Mesodermal cell (in vitro differentiated cells): Measurements from ENCODE around the gene PYDC2.

Experiments
- H3K27ac ChIP-seq: 2 replicates; pipeline ENCODE4 v1.7.0; 2013; ENCODE audit warnings: mild to moderate bottlenecking, low read depth, low read length, moderate library complexity; ENCODE audit not compliant: severe bottlenecking
- H3K36me3 ChIP-seq: 2 replicates; pipeline ENCODE4 v1.7.1; 2013; ENCODE audit warnings: mild to moderate bottlenecking, low read length, moderate library complexity; ENCODE audit not compliant: control insufficient read depth, insufficient read depth
- H3K4me1 ChIP-seq: one replicate; pipeline ENCODE4 v1.7.1; 2013; ENCODE audit warnings: mild to moderate bottlenecking, low read length; ENCODE audit not compliant: insufficient read depth, control insufficient read depth, poor library complexity, severe bottlenecking
- H3K4me3 ChIP-seq: 2 replicates; pipeline ENCODE4 v1.7.0; 2013; ENCODE audit warnings: low read length, control low read depth, mild to moderate bottlenecking; ENCODE audit not compliant: insufficient read depth, poor library complexity, severe bottlenecking; ENCODE audit errors: extremely low read depth
- H3K9me3 ChIP-seq: 2 replicates; pipeline ENCODE4 v1.7.1; 2013; ENCODE audit warnings: mild to moderate bottlenecking, low read length, moderate library complexity; ENCODE audit not compliant: control insufficient read depth
- WGBS, 2 experiments: methylation state at CpG; one replicate each; pipeline ENCODE4 v1.1.5; 2013; ENCODE audit warnings: missing lambda C conversion rate in 2 of 2; ENCODE audit not compliant: insufficient coverage in 2 of 2; 5-methylcytosine and 5-hydroxymethylcytosine counted together

Gene PYDC2

DNA sequence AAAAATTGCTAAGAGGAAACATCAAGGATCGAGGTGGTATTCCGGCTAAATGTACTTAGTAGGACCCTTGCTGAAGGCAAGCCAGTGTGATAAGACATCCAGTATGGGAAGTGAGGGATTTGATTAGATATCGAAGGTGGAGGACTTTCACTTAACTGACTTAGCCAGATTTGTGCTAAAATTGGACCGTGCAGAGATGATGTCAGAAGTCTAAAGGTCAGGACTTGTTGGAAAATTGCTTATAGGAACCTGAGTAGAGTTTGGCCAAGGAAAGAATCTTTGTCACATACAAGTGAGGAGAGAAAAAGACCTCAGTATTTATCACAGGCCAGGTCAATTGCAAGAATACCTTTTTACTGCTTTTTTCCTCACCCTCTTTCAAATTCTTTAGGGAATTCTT, 30.9 kb upstream of the PYDC2 start:
- Histone ChIP-seq H3K4me1 (no peaks in the 10 kb centered on the region), H3K27ac (no peak overlapping the region), H3K4me3 (no peak overlapping the region), H3K9me3 (no peaks in the 10 kb centered on the region), H3K36me3 (no peaks in the 10 kb centered on the region)
- 90 to 93% methylated on average over 3 to 4 of the region's 4 CpGs for WGBS, 2 experiments

GRCh38 chr3:191431160-191431822, 29.7 kb upstream of the PYDC2 start:
- Histone ChIP-seq H3K4me1 (no peaks in the 10 kb centered on the region), H3K36me3 (no peaks in the 10 kb centered on the region), H3K27ac (no peak overlapping the region), H3K4me3 (no peak overlapping the region), H3K9me3 (no peaks in the 10 kb centered on the region)
- WGBS, 2 experiments: 89 to 96% methylated on average over 1 to 2 of the region's 5 CpGs

- WGBS, 2 experiments: 77 to 86% methylated on average over 1 to 2 of the region's 5 CpGs
- Histone ChIP-seq H3K4me3 (no peak overlapping the region), H3K27ac (no peak overlapping the region), H3K4me1 (no peaks in the 10 kb centered on the region), H3K9me3 (no peaks in the 10 kb centered on the region), H3K36me3 (no peaks in the 10 kb centered on the region)
Observed at GRCh38 chr3:191432162-191432561, 28.8 kb upstream of the PYDC2 start.

DNA sequence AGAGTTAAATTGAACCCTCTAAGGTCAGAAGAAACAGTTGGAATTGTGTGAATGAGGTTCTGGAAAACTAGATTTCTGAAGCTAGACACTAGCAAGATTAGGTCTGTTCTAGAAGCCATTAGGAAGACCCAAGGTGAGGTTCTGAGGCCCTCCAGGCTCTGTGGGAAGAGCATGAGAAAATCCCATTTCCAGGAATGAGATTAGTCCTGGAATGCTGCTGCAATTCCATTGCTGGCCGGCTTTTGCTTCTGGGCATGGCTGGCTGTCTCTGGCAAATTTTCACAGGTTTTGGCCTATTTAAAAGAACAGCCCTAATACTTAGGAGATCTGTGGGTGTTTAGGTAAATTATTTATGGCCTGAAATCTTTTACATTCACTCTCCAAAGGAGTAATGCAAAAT, 26.9 kb upstream of the PYDC2 start:
- H3K4me1 ChIP-seq: no peaks in the 10 kb centered on the region
- no peak overlapping the region for H3K4me3 ChIP-seq
- 80% methylated on average over 1 of the region's 1 CpG; no CpG with 5 or more reads in 1 of the 2 experiments for WGBS, 2 experiments
- no peak overlapping the region for H3K27ac ChIP-seq
- no peaks in the 10 kb centered on the region for H3K9me3 ChIP-seq
- no peaks in the 10 kb centered on the region for H3K36me3 ChIP-seq

- Histone ChIP-seq H3K4me1 (no peaks in the 10 kb centered on the region), H3K36me3 (no peaks in the 10 kb centered on the region), H3K27ac (no peak overlapping the region), H3K9me3 (no peaks in the 10 kb centered on the region), H3K4me3 (no peak overlapping the region)
- no CpG with 5 or more reads among the region's 2 CpGs for WGBS, 2 experiments
Observed at GRCh38 chr3:191435981-191436380, 25.0 kb upstream of the PYDC2 start.

DNA sequence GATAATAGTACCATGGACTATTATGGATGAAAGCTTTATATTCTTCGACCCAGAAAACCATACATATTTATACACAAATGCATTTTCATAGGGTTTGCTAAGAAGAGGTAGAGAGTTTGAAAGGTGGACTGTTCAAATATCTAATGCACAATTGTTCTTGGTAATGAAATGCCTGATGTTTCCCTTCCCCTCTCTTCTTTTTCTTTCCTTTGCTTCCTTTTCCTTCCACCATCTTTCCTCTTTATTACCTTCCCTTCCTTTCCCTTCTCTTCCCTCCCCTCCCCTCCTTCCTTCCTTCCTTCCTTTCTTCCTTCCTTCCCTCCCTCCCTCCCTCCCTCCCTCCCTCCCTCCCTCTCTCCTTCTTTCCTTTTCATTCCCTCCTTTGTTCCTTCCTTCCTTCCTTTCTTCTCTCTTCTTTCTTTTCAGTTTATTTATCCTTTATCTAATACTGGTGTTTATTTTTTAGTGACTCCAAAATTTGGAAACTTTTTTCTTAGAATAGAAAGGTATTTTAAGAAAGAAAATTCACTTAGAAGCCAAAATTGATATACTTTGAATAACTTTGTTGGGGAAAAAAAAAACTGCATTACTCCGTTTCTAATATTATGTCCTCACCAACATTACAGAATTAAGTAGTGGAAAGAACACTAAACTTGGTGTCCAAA, 22.7 kb upstream of the PYDC2 start:
- Histone ChIP-seq H3K4me1 (no peaks in the 10 kb centered on the region), H3K4me3 (no peak overlapping the region), H3K27ac (no peak overlapping the region), H3K36me3 (no peaks in the 10 kb centered on the region), H3K9me3 (no peaks in the 10 kb centered on the region)
- no CpG with 5 or more reads among the region's 2 CpGs for WGBS, 2 experiments

- Histone ChIP-seq H3K36me3 (no peaks in the 10 kb centered on the region), H3K4me3 (no peak overlapping the region), H3K9me3 (no peaks in the 10 kb centered on the region), H3K27ac (no peak overlapping the region), H3K4me1 (no peaks in the 10 kb centered on the region)
- WGBS, 2 experiments: 86% methylated on average over 1 to 2 of the region's 4 CpGs
Observed at GRCh38 chr3:191440532-191440931, 20.4 kb upstream of the PYDC2 start.

GRCh38 chr3:191441687-191442086, 19.3 kb upstream of the PYDC2 start:
- Histone ChIP-seq H3K4me3 (no peak overlapping the region), H3K4me1 (no peaks in the 10 kb centered on the region), H3K36me3 (no peaks in the 10 kb centered on the region), H3K27ac (no peak overlapping the region), H3K9me3 (no peaks in the 10 kb centered on the region)
- 84 to 93% methylated on average over 2 of the region's 2 CpGs for WGBS, 2 experiments

GRCh38 chr3:191444569-191444968, 16.4 kb upstream of the PYDC2 start:
- Histone ChIP-seq H3K36me3 (no peaks in the 10 kb centered on the region), H3K4me1 (no peaks in the 10 kb centered on the region), H3K4me3 (no peak overlapping the region), H3K27ac (no peak overlapping the region), H3K9me3 (no peaks in the 10 kb centered on the region)
- WGBS, 2 experiments: 100% methylated on average over 1 to 2 of the region's 3 CpGs

DNA sequence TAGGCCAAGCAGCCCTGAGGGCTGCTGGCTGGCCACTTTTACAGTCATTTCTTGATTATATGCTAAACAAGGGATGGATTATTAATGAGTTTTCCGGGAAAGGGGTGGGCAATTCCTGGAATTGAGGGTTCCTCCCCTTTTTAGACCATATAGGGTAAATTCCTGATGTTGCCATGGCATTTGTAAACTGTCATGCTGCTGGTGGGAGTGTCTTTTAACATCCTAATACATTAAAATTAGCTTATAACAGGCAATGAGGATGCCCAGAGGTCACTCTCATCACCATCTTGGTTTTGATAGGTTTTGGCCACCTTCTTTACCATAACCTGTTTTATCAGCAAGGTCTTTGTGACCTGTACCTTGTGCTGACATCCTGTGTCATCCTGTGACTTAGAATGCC, 11.7 kb upstream of the PYDC2 start:
- WGBS, 2 experiments: no CpG with 5 or more reads among the region's 1 CpG
- Histone ChIP-seq H3K4me1 (no peaks in the 10 kb centered on the region), H3K36me3 (no peaks in the 10 kb centered on the region), H3K9me3 (no peaks in the 10 kb centered on the region), H3K4me3 (no peak overlapping the region), H3K27ac (no peak overlapping the region)

GRCh38 chr3:191455257-191455952, 5.6 kb upstream of the PYDC2 start:
- Histone ChIP-seq H3K36me3 (no peaks in the 10 kb centered on the region), H3K4me3 (no peak overlapping the region), H3K4me1 (no peaks in the 10 kb centered on the region), H3K9me3 (no peaks in the 10 kb centered on the region), H3K27ac (no peak overlapping the region)
- 60 to 70% methylated on average over 1 to 2 of the region's 3 CpGs for WGBS, 2 experiments
